ENCODE results near the gene CGB3. TPM values are rescaled to one million over a fixed set of nuclear protein-coding genes. Genes with fewer than 3 reads are reported as not detected.

Gene CGB3
- total and polyA plus RNA-seq, 2 donors (not counting 1 experiment from before 2014, with no cell fraction given) = not detected

- Histone ChIP-seq H3K79me2 (ENCODE audit: control insufficient read depth, insufficient read depth, low read length) (no peaks in the 10 kb centered on the region), H3K9me3 (ENCODE audit: control insufficient read depth, insufficient read depth, low read depth, low read length) (no peaks in the 10 kb centered on the region), H3K4me1 (ENCODE audit: control insufficient read depth, extremely low read depth, insufficient read depth, low read length) (no peaks in the 10 kb centered on the region), H2AFZ (ENCODE audit: low read length) (no peak within 1 kb of the TSS), H3K27me3 (ENCODE audit: control insufficient read depth, insufficient read depth, low read length) (peaks cover 31% of the 10 kb centered on the region), H3K4me3 (replicated peaks in 1 of 4; ENCODE audit: control extremely low read depth in 1 of 4, insufficient read depth in 1 of 4, low read depth in 3 of 4, low read length in 4 of 4) (no peak within 1 kb of the TSS), H4K20me1 (ENCODE audit: control insufficient read depth, extremely low read depth, insufficient read depth, low read length) (no peaks in the 10 kb centered on the region), H3K9ac (ENCODE audit: insufficient read depth, low read length) (no peak within 1 kb of the TSS), H3K4me2 (ENCODE audit: extremely low read depth, insufficient read depth, low read length) (no peak within 1 kb of the TSS), H3K36me3 (ENCODE audit: control insufficient read depth, insufficient read depth, low read length) (no peaks in the 10 kb centered on the region), H3K27ac (ENCODE audit: insufficient read depth, low read length) (no peak within 1 kb of the TSS)
- DNase-seq (ENCODE audit: low read depth in 2 of 2) = peak in 1 of 2 donors; percentile 41
- TF ChIP-seq CTCF (conservative IDR thresholded peaks at IDR 0.05 in 1 of 2, IDR thresholded peaks at IDR 0.05 in 1 of 2; ENCODE audit: low read depth in 1 of 2, low read length in 2 of 2) = no peak
- TF ChIP-seq EZH2 (IDR thresholded peaks at IDR 0.05; ENCODE audit: low read length, missing control alignments) = no peak
Measured at GRCh38 chr19:49064768-49065611, 40.9 kb upstream of the CGB3 start, which contains the start of gene NTF4. Gene NTF4 (minus strand): TSS chr19:49064818. CDS start chr19:49061997, 2,821 bp downstream.

- Histone ChIP-seq H3K9ac (ENCODE audit: insufficient read depth, low read length) (no peak overlapping the region), H3K27me3 (ENCODE audit: control insufficient read depth, insufficient read depth, low read length) (peaks cover 29% of the 10 kb centered on the region), H3K4me2 (ENCODE audit: extremely low read depth, insufficient read depth, low read length) (no peak overlapping the region), H3K4me1 (ENCODE audit: control insufficient read depth, extremely low read depth, insufficient read depth, low read length) (no peaks in the 10 kb centered on the region), H3K4me3 (replicated peaks in 1 of 4; ENCODE audit: control extremely low read depth in 1 of 4, insufficient read depth in 1 of 4, low read depth in 3 of 4, low read length in 4 of 4) (no peak overlapping the region), H3K79me2 (ENCODE audit: control insufficient read depth, insufficient read depth, low read length) (no peaks in the 10 kb centered on the region), H3K27ac (ENCODE audit: insufficient read depth, low read length) (no peak overlapping the region), H4K20me1 (ENCODE audit: control insufficient read depth, extremely low read depth, insufficient read depth, low read length) (no peaks in the 10 kb centered on the region), H2AFZ (ENCODE audit: low read length) (no peak overlapping the region), H3K9me3 (ENCODE audit: control insufficient read depth, insufficient read depth, low read depth, low read length) (no peaks in the 10 kb centered on the region), H3K36me3 (ENCODE audit: control insufficient read depth, insufficient read depth, low read length) (no peaks in the 10 kb centered on the region)
- TF ChIP-seq EZH2 (IDR thresholded peaks at IDR 0.05; ENCODE audit: low read length, missing control alignments) (no peak), CTCF (conservative IDR thresholded peaks at IDR 0.05 in 1 of 2, IDR thresholded peaks at IDR 0.05 in 1 of 2; ENCODE audit: low read depth in 1 of 2, low read length in 2 of 2) (no peak)
- no peak for DNase-seq (ENCODE audit: low read depth in 2 of 2)
Measured at GRCh38 chr19:49064029-49064629, 40.0 kb upstream of the CGB3 start.

- Histone ChIP-seq H3K4me3 (replicated peaks in 1 of 4; ENCODE audit: control extremely low read depth in 1 of 4, insufficient read depth in 1 of 4, low read depth in 3 of 4, low read length in 4 of 4) (no peak overlapping the region), H3K79me2 (ENCODE audit: control insufficient read depth, insufficient read depth, low read length) (no peaks in the 10 kb centered on the region), H3K27ac (ENCODE audit: insufficient read depth, low read length) (no peak overlapping the region), H3K4me1 (ENCODE audit: control insufficient read depth, extremely low read depth, insufficient read depth, low read length) (peaks cover 2% of the 10 kb centered on the region), H3K9ac (ENCODE audit: insufficient read depth, low read length) (no peak overlapping the region), H3K27me3 (ENCODE audit: control insufficient read depth, insufficient read depth, low read length) (peaks cover 20% of the 10 kb centered on the region), H4K20me1 (ENCODE audit: control insufficient read depth, extremely low read depth, insufficient read depth, low read length) (no peaks in the 10 kb centered on the region), H3K36me3 (ENCODE audit: control insufficient read depth, insufficient read depth, low read length) (no peaks in the 10 kb centered on the region), H2AFZ (ENCODE audit: low read length) (no peak overlapping the region), H3K9me3 (ENCODE audit: control insufficient read depth, insufficient read depth, low read depth, low read length) (no peaks in the 10 kb centered on the region), H3K4me2 (ENCODE audit: extremely low read depth, insufficient read depth, low read length) (no peak overlapping the region)
- TF ChIP-seq CTCF (conservative IDR thresholded peaks at IDR 0.05 in 1 of 2, IDR thresholded peaks at IDR 0.05 in 1 of 2; ENCODE audit: low read depth in 1 of 2, low read length in 2 of 2) (no peak), EZH2 (IDR thresholded peaks at IDR 0.05; ENCODE audit: low read length, missing control alignments) (no peak)
- no peak for DNase-seq (ENCODE audit: low read depth in 2 of 2)
Measured at GRCh38 chr19:49061445-49061844, 37.3 kb upstream of the CGB3 start.
